Activated CD4-positive, alpha-beta T cell treated with anti-CD3 and anti-CD28 coated beads for 24 hours (primary cell): ENCODE data around the gene UTRN.

ENCODE experiments used
- DNase-seq, 2 donors: peaks; one replicate each; pipeline ENCODE4 v3.0.0-alpha.2; 2020; ENCODE audit warnings: low read depth in 2 of 2

Gene UTRN

DNA sequence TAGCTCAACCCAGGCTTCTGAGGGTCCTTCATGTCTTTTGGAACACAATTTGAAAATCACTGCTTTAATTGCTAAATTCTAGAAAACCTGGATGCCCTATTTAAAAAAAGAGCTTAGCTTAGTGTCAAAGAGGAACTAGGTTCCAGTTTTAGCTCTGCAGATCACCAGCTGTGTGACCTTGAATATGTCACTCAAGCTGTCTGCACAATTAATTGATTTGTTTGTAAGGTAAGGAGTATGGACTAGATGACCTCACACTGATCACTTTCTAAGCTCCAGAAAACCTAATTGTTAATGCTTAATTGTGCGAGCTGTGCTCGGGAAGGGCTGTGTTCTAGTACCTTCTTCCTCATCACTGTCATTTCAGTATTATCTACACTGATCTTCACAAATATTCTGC is 26.2 kb downstream of the UTRN start:
- DNase-seq: no peak

DNA sequence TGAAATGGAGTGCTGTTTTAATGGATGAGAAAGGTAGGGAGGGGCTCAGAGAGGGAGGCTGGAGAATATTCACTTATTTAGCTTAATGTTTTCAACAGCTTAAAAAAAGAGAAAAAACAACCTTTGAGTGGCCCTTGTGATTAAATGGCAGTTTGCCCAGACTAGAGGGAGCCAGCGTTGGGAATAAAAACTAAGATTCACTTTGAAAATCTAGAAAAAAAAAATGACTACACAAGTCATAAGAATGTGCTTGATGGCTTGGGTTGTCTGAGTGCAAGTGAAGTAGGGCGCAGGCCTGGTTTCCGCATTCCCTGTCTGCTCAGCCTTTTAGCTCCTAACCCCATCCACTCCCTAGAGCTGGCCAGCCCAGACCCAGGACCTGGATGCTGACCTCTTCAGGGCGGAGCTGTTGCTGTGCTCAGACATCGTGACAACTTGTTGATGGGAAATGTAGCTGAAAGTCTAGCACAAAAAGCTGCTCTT is 28.9 kb downstream of the UTRN start:
- no peak for DNase-seq

DNA sequence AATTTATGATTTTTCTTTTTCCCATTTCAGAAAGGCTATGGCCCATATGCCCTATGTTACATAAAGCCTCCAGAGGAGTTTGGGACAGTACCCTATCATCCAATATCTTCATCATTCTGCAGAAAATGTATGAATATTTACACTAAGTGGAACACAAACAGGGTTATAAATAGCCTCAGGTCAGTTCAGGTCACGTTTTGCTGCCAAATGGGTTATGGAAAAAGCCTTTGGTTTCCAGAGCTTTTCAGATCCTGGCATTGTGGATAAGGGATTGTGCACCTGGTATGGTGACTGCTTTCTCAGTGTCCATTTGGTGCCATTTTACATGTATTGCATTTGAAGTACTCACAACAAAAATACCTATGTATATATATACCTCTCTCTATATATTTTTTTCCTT is 29.4 kb downstream of the UTRN start:
- no peak for DNase-seq

DNA sequence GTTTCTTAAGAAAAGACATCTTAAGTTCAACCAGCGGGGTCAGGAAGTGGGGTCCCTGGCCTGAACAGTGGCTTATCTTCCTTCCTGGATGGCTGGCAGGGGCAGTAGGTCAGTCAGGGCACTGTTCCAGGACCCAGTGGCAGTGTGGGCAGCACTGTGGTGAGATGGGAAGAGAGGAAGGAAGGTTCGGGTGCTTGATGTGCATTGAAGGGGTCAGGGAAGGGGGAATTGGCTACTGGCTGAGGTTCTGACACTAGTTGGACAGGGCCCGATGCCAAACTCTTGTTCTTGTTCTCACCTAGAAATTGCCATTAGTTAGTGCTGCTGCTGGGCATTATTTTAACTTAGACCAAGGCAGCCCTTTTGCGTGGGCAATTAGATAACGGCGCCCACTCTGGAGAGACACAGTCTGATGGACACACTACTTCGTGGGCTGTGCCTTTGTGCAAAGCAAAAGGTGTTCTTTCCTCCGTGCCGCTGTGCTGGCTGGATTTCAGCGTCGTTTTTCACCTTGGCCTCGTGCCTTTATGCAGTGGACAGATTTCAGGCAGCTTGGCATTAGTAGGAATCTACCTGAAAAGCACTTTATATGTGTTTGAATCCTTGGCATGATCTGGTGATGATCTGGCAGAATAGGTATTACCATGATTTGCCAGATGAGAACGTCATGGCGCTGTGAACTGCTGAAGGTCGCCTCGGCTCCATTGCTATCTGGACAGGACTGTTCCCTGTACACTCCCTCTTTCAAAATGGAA is 30.3 kb downstream of the UTRN start:
- no peak for DNase-seq

DNA sequence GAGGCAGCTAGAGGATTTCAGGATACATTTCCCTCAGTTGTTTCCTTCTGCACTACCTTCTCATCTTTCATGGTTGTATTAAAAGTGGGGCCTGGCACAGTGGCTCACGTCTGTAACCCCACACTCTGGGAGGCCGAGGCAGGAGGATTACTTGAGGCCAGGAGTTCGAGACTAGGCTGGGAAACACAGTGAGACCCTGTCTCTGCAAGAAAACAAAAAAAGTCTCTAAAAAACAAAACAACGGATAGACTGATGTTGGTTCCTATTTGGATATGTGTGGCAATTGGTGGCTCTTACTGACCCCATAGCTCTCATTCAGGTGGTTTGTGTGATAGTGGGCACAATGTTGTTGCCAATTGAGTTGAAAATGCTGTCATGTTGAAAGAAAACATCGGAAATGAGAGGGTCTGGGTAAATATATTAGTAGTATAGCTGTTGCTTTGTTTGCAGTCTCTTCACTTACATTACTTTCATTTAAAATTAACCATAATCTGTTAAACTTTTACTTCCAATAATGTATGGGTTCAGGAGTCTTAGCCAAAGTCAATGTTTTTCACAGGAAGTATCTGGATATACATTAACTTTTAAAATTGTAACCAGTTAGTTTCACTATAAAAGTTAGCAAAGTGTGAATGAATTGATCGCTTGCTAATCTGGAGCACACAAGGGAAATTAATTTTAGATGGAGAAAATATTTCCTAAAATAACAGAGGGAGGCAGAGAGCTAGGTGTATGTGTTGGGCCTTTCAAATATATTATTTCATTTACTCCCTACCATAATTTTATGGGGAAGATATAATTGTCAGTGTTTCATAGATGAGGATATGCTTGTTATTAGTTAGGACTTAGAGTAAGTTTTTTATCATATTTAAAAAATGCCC is 31.1 kb downstream of the UTRN start:
- no peak for DNase-seq

DNA sequence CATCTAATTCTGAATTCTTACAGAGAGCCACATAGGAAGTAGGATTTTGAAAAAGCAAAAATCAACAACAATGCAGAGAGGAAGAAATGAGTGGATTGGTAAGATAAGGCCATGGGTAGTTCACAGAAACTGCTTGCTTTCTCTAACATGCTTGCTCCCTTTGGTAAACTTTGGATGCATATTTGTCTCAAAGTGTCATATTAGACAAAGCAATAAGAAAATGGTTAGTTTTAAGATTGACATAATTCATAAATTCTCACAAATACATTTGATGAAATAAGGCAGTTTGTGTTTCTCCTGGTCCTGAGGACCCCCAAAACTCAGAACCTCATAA is 31.7 kb downstream of the UTRN start:
- no peak for DNase-seq

DNA sequence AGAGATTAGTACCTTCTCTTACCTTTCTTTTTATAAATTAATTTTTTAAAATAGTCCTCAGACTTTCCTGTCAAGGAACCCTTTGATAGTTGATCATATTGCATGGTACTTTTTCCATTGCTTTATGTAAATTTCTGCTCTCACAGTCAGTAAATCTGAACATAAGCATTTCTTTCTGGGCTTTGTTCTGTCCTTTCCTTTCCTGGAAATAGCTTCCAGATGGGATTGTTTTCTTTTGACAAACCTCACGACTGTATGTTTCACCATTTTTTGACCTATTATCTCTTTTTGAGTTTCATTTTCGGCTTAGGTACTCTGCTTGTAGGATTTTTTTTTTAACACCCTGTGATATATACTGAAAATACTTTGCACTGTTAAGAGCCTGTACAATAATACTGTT is 32.6 kb downstream of the UTRN start:
- no peak for DNase-seq

DNA sequence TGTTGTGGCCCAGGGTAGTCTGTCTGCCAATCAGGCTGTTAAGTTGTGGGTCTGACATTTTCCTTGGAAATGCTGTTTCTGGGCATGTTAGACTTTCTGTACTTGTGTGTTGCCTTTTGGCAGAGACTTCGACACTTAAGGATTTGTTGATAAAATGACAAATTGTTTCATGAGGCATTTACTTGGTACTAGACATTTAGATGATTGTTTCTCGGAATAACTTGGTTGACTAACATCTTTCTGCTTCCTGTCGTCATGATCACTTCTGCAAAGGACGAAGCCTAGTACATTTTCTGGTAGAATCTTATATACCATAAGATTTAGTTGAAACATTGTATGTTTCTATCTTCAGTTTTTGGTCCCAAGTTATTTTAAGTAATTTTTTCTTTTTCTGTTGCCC is 34.1 kb downstream of the UTRN start:
- DNase-seq: no peak

DNA sequence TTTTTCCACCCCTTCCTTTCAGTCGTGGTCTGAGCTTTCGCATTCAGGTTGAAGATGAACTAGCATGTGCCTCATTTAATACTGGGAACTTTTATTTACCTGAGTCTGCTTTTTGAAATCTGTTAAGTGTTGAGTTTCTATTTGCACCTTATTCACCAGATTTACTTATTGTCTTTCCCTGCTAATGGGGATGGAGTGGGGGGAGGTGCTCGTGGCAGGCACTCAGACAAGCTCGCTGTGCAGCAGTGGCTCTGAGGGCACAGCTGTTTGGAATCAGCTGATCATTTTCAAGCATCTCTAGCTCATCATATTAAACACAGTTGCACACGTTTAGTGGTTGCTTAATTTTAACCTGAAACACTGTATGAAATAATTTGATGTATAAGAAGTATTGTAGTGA is 35.6 kb downstream of the UTRN start:
- DNase-seq: no peak

DNA sequence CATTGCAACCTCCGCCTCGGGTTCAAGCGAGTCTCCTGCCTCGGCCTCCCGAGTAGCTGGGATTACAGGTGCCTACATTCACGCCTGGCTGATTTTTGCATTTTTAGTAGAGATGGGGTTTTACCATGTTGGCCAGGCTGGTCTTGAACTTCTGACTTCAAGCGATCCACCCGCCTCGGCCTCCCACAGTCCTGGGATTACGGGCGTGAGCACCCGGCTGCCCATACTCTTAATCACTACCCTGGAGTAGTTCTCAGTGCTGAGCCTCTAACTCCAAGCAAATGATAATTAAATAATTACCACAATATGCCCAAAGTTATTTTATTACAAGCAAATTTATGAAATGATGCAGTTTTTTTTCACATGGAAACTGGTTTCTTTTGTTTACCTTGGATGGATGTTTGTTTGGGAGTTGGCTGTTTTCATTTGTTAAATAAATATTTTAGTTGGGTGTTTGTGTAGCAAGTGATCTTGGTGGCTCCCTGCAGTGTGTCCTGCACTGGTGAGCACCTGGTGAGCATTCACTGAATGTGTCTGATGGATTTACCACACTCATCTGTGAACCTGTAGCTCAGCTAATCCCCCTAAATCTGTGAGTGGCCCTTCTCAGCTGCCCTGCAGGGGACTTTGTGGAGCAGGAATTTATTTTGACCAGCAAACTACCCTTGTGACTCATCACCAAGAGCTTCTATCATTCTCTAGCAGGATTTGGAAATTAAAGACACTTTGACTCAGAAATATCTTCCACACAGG is 36.9 kb downstream of the UTRN start:
- DNase-seq: no peak

DNA sequence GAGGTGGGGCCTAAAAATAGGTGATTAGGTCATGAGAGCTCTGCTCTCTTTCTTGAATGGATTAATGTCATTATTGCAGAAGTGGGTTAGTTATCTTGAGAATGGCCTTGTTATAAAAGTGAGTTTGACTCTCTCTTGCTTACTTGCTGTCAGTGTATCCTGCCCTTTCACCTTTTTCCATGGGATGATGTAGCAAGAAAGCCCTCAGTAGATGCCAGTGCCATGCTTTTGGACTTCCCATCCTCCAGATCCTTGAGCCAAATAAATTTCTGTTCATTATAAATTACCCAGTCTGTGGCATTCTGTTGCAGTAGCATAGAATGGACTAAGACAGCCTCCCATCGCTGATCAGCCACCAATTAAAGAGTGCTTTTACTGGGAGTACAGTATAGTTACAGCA is 40.1 kb downstream of the UTRN start:
- DNase-seq: no peak

DNA sequence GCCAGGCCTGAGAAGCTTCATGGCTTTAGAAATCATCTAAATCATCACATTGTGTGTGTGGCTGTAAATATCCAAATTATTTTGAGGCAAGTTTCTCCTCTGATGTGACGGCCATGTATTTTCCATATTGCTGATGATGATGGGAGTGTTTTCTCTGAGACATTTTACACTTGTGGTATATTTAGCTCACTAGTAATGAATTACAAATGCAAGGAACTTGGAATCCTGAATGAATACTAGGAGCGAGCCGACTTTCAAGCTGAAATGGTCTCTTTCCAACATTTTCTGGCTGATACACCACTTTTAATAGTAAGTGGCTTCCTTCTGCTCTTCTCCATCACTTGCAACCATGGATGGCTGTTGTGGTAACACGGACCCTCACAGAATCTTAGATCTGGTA is 41.3 kb downstream of the UTRN start:
- no peak for DNase-seq

DNA sequence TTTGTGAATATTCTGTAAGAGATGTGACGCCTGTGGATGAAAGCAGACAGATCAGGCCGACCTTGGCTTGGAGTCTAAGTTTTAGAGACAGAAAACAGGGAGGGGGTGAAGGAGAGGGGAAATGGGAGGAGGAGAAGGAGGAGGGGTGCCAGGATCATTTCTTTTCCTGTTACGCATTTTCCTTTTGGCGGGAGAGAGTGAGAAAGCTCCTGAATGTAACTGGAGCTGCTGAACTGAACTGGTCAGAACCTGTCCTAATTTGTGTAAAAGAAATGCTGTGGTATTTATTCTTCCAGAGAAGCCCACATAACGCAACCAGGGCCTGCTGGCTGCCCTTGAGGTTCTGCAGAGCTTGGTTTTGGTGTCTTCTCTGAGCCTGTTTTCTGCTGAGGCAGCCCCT is 41.9 kb downstream of the UTRN start:
- DNase-seq: no peak

DNA sequence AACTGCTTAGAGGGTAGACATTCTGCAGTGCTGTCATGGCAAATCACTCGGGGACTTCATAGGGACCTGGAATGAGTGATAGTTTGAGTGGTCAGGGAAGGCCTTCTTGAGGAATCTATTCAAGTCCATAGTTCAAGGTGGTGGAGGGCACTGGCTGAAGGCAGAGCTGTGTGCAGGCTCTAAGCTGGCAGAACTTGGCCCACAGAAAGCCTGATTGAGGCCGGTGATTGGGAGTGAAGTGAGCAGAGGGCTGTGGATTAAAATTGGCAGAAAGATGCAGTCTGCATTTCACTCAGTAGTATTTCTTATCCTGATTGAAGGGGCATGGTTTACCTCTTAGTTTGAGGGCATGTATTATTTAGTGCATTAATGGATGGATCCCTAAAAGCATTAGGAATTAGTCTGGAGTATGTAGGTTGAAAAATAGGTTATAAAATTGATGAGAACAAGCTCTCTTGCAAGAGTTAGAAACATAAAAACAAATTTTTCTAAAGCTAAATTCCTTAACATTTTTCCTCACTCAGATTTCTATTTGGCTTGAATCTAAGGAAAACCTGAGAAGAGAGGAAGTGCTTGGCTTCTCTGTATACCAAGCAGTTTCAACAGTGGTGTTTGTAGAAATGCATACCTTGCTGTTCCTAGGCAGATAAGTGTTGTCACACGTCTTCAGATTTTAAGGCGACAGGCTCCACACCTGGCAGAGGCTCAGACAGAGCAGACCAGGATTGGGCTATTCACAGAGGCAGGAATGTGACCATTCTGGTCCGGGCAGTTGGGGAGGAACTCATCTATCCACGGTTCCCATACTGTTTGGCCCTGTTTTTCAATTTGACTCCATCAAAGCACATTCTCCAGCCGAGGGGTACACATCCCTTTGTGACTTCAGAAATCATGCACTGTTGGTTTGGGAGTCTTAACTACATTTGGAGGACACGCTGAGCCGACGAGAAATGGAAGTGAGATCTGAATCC is 45.2 kb downstream of the UTRN start:
- DNase-seq: no peak

DNA sequence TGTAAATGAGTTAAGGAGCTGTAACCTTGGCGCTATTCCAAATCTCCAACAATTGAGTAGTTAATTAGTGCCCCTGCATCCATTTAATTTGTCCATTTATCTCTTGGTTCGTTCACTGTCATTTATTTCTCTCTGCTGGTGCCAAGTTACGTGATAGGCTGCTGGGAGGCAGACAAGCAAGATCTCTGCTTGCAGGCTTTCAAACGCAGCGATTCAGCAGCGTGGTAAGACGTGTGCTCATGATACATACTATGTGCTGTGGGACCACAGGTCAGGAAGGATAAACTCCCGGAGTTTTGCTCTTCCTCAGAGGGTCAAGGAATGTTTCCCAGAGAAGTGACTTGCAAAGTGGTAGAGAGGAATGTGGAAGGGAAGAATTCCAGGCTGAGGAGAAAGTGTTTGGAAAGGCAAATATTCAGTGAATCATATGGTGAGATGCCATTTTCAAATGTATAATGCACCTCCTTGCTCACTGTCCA is 46.4 kb downstream of the UTRN start:
- DNase-seq: no peak

DNA sequence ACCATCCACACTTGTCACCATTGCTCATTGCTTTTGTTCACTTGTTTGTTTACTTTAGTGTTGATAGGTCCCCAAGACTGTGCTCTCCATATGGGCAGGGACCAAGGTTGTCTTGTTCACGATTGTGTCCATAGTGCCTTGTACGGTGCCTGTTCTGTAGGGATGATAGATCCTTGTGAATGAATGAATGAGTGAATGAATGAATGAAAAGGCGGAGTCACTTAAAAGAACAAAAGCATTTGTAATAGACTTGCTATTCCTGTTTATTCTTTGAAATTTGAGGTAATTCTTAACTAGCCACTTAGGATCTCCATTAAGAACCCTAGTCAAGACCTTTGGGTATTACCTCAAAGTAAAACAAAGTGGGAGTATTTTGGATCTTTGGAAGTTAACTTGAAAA is 47.0 kb downstream of the UTRN start:
- no peak for DNase-seq

DNA sequence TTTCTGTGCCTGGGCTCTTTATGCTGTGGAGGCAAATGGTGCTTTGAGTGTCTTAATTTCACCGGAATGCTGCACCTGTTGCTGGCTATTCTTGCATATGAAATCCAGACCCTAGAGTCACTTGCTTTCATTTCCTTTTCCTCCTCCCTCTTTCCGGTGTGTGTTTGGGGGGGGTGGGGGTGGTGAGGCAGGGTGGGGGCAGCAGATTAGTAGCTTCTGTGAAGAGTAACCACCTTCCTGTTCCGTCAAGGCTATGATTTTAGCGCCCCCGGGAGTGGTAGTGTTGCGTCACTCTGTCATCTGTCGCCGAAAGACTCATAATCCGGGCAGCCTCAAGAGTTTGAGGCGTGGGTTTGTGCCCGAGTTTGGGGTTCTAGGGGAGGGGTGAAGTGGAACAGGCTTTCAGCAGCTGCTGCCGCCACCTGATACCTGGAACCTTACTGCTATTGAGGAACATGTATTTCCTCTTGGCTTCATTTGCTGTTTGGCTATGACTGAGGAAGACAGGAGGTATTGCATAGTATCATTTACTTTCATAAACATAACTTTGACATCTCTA is 49.1 kb downstream of the UTRN start:
- peak in 1 of 2 donors; percentile 32 for DNase-seq
